WTC11 (cell line): ENCODE results near the gene GFY.

Experiments used
- ATF3 ChIP-seq: sonication (generic); formaldehyde crosslinking; conservative IDR thresholded peaks from 2 replicates; pipeline ENCODE4 v1.8.1; 2022; ENCODE audit warnings: mild to moderate bottlenecking, missing genetic modification reagents
- CTCF ChIP-seq: fragments of 200-600 bp; IDR thresholded peaks from 2 replicates; pipeline ENCODE4 v1.8.0; 2022; ENCODE audit warnings: antibody characterized with exemption
- KAT7 ChIP-seq: sonication (generic); formaldehyde crosslinking; IDR thresholded peaks from 2 replicates; pipeline ENCODE4 v1.8.1; 2023; ENCODE audit warnings: missing genetic modification reagents, mild to moderate bottlenecking, borderline replicate concordance
- ZBTB21 ChIP-seq: sonication (generic); formaldehyde crosslinking; IDR thresholded peaks from 2 replicates; pipeline ENCODE4 v1.8.1; 2023; ENCODE audit warnings: mild to moderate bottlenecking, missing genetic modification reagents, borderline replicate concordance
- ZNF396 ChIP-seq: fragments of 250-450 bp; sonication (Bioruptor Pico); IDR thresholded peaks from 2 replicates; pipeline ENCODE4 v1.8.0; 2021; ENCODE audit warnings: mild to moderate bottlenecking, moderate library complexity, borderline replicate concordance
- TF ChIP-seq, protein P1 (sequence below): sonication (generic); formaldehyde crosslinking; IDR thresholded peaks from 2 replicates; pipeline ENCODE4 v1.8.0; 2022; ENCODE audit warnings: mild to moderate bottlenecking, missing genetic modification reagents
- TF ChIP-seq, protein P2 (sequence below): fragments of 250-450 bp; sonication (Bioruptor Pico); conservative IDR thresholded peaks from 2 replicates; pipeline ENCODE4 v1.9.0; 2021; ENCODE audit warnings: mild to moderate bottlenecking

DNA sequence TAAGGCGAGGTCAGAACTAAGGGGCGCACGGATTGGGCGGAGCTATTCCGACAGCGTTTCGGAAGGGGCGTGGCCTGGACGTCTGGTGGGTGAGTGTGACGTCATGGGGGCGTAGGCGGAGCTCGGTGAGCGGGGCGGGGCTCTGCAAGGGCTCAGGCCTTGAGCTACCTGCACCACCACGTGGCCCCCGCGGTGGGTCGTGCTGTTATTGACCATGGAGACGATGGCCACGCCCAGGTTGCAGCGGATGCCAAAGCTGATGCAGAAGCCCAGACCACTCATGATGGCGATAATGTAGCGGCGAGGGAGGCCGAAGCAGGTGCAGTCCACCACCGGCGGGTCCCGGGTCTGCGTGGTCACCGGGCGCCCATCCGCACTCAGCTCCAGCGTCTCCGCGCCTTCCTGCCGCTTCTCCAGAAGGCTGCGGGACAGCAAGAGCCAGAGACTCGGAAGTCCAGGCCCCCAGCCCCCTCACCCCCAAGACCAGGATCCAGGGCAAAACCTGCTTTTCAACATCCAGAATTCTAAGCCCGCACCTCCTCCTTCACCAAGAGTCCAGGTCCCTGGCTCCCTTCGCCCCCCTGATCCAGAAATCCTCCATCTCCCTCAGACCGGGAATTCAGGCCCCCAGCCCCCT is 11.3 kb downstream of the GFY start:
- TF ChIP-seq KAT7 (no peak), ATF3 (CRISPR knock-in tag) (no peak), CTCF (no peak), ZNF396 (no peak), ZBTB21 (CRISPR knock-in tag) (no peak; the same call in 1 of the 2 replicates)
- TF ChIP-seq, protein P1, sequence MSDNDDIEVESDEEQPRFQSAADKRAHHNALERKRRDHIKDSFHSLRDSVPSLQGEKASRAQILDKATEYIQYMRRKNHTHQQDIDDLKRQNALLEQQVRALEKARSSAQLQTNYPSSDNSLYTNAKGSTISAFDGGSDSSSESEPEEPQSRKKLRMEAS: peak; percentile 94
- TF ChIP-seq, protein P2, sequence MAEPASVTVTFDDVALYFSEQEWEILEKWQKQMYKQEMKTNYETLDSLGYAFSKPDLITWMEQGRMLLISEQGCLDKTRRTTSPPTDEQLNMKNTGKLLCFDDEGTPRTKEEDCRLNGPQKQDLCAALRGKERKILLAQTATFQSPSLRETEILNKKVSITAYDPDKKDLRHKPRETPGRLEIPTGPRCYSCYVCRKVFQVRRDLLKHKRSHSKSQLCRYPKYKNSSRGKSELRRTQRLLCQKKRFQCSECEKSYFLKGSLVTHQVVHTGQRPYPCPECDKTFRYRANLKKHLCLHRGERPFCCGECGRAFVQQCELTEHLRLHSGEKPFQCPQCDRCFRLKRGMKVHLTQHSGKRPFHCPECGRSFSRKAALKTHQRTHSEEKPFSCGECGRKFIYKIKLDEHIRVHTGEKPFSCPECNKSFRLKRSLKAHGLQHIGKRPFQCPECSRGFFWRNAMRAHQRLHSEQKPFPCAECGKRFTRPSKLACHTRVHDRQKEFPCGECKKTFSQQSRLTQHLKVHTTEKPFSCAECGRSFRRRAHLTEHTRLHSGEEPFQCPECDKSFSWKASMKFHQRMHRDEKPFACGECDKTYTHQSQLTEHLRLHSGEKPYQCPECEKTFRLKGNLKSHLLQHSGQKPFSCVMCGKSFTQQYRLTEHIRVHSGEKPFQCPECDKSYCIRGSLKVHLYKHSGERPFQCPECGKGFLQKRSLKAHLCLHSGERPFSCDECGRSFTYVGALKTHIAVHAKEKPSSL (CRISPR knock-in tag): no peak
